Globus pallidus (tissue), 1 donor: ENCODE results near the gene DOC2A.
A peak's percentile ranks its signal among the peaks of the same experiment; 100 is the strongest.

ENCODE experiments used
- DNase-seq: peaks from one replicate; pipeline ENCODE4 v3.0.0-alpha.2; 2015; ENCODE audit warnings: low spot score

DOC2A gene

GRCh38 chr16:29989111-29989858, 21.5 kb downstream of the DOC2A start:
- DNase-seq, result no peak

GRCh38 chr16:29988346-29989075, 22.3 kb downstream of the DOC2A start:
- DNase-seq, result no peak

- no peak for DNase-seq
Observed at GRCh38 chr16:29987371-29988085, 23.3 kb downstream of the DOC2A start.

GRCh38 chr16:29986931-29987330, 23.9 kb downstream of the DOC2A start:
- DNase-seq, result no peak

GRCh38 chr16:29986231-29986630, 24.6 kb downstream of the DOC2A start:
- DNase-seq, result no peak

GRCh38 chr16:29985271-29985811, 25.5 kb downstream of the DOC2A start:
- DNase-seq, result no peak

GRCh38 chr16:29984764-29985147, 26.1 kb downstream of the DOC2A start:
- DNase-seq, result no peak

- DNase-seq, result no peak
Observed at GRCh38 chr16:29984137-29984763, 26.6 kb downstream of the DOC2A start.

- no peak for DNase-seq
Observed at GRCh38 chr16:29983420-29984136, 27.2 kb downstream of the DOC2A start.

- no peak for DNase-seq
Observed at GRCh38 chr16:29982560-29983419, 28.0 kb downstream of the DOC2A start.

- DNase-seq, result no peak
Observed at GRCh38 chr16:29978564-29979270, 32.1 kb downstream of the DOC2A start.

- no peak for DNase-seq
Observed at GRCh38 chr16:29978081-29978480, 32.7 kb downstream of the DOC2A start.

GRCh38 chr16:29977063-29977825, 33.6 kb downstream of the DOC2A start:
- DNase-seq, result no peak

GRCh38 chr16:29975811-29976511, 34.9 kb downstream of the DOC2A start:
- no peak for DNase-seq

- DNase-seq, result no peak
Observed at GRCh38 chr16:29975134-29975538, 35.7 kb downstream of the DOC2A start.

- peak; percentile 11 for DNase-seq
Observed at GRCh38 chr16:29974291-29975133, 36.3 kb downstream of the DOC2A start.
